GM12878 (cell line): ENCODE data around the gene CAMTA1.

ENCODE experiments used
- ZNF217 ChIP-seq: fragments of 450-650 bp; IDR thresholded peaks from 2 replicates; pipeline ENCODE4 v1.6.1; 2017; ENCODE audit warnings: antibody characterized with exemption, mild to moderate bottlenecking
- TF ChIP-seq, protein P1 (sequence below), 3 experiments: IDR thresholded peaks in 2 of 3; conservative IDR thresholded peaks in 1 of 3; 2 replicates each; pipeline ENCODE4 v1.5.1; 2011; ENCODE audit warnings: low read depth in 3 of 3, low read length in 3 of 3, mild to moderate bottlenecking in 3 of 3, control low read depth in 2 of 3, moderate library complexity in 2 of 3, inconsistent platforms in 1 of 3, mixed read lengths in 1 of 3; ENCODE audit not compliant: control insufficient read depth in 2 of 3, insufficient read depth in 1 of 3; ENCODE audit errors: extremely low read depth in 1 of 3

DNA sequence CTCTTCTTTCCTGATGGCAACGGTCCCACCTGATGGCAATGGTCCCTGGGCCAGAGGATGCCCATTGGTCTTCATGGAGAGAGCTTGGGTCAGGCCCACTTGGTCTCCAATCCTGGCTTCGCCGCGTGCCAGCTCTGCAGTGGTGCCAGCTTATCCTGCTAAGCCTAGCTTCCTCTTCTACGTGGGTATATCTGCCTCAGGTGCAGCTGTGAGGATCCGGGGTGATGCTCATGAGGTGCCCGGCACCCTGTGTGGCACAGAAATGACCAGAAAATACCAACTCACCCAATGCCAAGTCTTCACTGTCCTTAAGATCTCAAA, 437.4 kb downstream of the CAMTA1 start:
- TF ChIP-seq, protein P1, sequence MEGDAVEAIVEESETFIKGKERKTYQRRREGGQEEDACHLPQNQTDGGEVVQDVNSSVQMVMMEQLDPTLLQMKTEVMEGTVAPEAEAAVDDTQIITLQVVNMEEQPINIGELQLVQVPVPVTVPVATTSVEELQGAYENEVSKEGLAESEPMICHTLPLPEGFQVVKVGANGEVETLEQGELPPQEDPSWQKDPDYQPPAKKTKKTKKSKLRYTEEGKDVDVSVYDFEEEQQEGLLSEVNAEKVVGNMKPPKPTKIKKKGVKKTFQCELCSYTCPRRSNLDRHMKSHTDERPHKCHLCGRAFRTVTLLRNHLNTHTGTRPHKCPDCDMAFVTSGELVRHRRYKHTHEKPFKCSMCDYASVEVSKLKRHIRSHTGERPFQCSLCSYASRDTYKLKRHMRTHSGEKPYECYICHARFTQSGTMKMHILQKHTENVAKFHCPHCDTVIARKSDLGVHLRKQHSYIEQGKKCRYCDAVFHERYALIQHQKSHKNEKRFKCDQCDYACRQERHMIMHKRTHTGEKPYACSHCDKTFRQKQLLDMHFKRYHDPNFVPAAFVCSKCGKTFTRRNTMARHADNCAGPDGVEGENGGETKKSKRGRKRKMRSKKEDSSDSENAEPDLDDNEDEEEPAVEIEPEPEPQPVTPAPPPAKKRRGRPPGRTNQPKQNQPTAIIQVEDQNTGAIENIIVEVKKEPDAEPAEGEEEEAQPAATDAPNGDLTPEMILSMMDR (IDR thresholded peaks at IDR 0.05 in 2 of 3, conservative IDR thresholded peaks at IDR 0.05 in 1 of 3; ENCODE audit: control insufficient read depth in 2 of 3, extremely low read depth in 1 of 3, insufficient read depth in 1 of 3, low read depth in 3 of 3, low read length in 3 of 3), result no peak
- TF ChIP-seq ZNF217, result no peak
